GM11168 (cell line): Measurements from ENCODE around the gene ROR2.

ENCODE experiments used
- in situ Hi-C: fragments of 300-500 bp; cut with MboI; formaldehyde crosslinking; loops from one replicate; pipeline ENCODE4 v1.12.0; 2022; ENCODE audit warnings: low sequenced_read_pairs; ENCODE audit not compliant: unreplicated experiment

Gene ROR2

GRCh38 chr9:91825422-91825821 is 124.6 kb downstream of the ROR2 start:
- in situ Hi-C loops = no loop called here

GRCh38 chr9:91824601-91825305 is 125.3 kb downstream of the ROR2 start:
- in situ Hi-C loops = no loop called here

GRCh38 chr9:91824151-91824550 is 125.9 kb downstream of the ROR2 start:
- in situ Hi-C loops = no loop called here

GRCh38 chr9:91820949-91821880 is 128.8 kb downstream of the ROR2 start:
- in situ Hi-C loops = no loop called here

- in situ Hi-C loops = no loop called here
Measured at GRCh38 chr9:91820126-91820750, 129.8 kb downstream of the ROR2 start.

GRCh38 chr9:91818647-91819403 is 131.2 kb downstream of the ROR2 start:
- in situ Hi-C loops = no loop called here

GRCh38 chr9:91818225-91818585 is 131.8 kb downstream of the ROR2 start:
- in situ Hi-C loops = no loop called here

GRCh38 chr9:91817493-91818224 is 132.4 kb downstream of the ROR2 start:
- in situ Hi-C loops = no loop called here

- in situ Hi-C loops = no loop called here
Measured at GRCh38 chr9:91817106-91817492, 132.9 kb downstream of the ROR2 start.

GRCh38 chr9:91816356-91816755 is 133.7 kb downstream of the ROR2 start:
- in situ Hi-C loops = no loop called here

- in situ Hi-C loops = no loop called here
Measured at GRCh38 chr9:91815896-91816295, 134.1 kb downstream of the ROR2 start.

GRCh38 chr9:91814753-91815152 is 135.3 kb downstream of the ROR2 start:
- in situ Hi-C loops = no loop called here

- in situ Hi-C loops = no loop called here
Measured at GRCh38 chr9:91814201-91814600, 135.8 kb downstream of the ROR2 start.

GRCh38 chr9:91813176-91813795 is 136.7 kb downstream of the ROR2 start:
- in situ Hi-C loops = no loop called here

- in situ Hi-C loops = no loop called here
Measured at GRCh38 chr9:91812191-91812590, 137.8 kb downstream of the ROR2 start.

GRCh38 chr9:91811024-91811909 is 138.8 kb downstream of the ROR2 start:
- in situ Hi-C loops = no loop called here

- in situ Hi-C loops = no loop called here
Measured at GRCh38 chr9:91810286-91810905, 139.6 kb downstream of the ROR2 start.
